HepG2 (cell line): Measurements from ENCODE around the gene PFKFB2. TPM values are rescaled to one million over a fixed set of nuclear protein-coding genes. Genes with fewer than 3 reads are reported as not detected.
A peak's percentile ranks its signal among the peaks of the same experiment; 100 is the strongest.

Experiments
- FOXC1 ChIP-seq: sonication (generic); formaldehyde crosslinking; IDR thresholded peaks from 2 replicates; pipeline ENCODE4 v1.8.0; 2022; ENCODE audit warnings: mild to moderate bottlenecking, missing genetic modification reagents, borderline replicate concordance
- HIC2 ChIP-seq: sonication (generic); formaldehyde crosslinking; IDR thresholded peaks from 2 replicates; pipeline ENCODE4 v1.9.0; 2022; ENCODE audit warnings: low read depth, missing genetic modification reagents
- HNRNPLL ChIP-seq: fragments of 200-400 bp; formaldehyde crosslinking; IDR thresholded peaks from 2 replicates; pipeline ENCODE4 v1.6.1; 2017; ENCODE audit warnings: mild to moderate bottlenecking, low read depth, low read length; ENCODE audit not compliant: poor library complexity, severe bottlenecking
- HOXA3 ChIP-seq: sonication (generic); formaldehyde crosslinking; IDR thresholded peaks from 2 replicates; pipeline ENCODE4 v1.5.0; 2020; ENCODE audit warnings: missing genetic modification reagents
- HOXD1 ChIP-seq: sonication (generic); formaldehyde crosslinking; IDR thresholded peaks from 2 replicates; pipeline ENCODE4 v1.5.0; 2020; ENCODE audit warnings: missing genetic modification reagents
- KAT7 ChIP-seq: IDR thresholded peaks from 2 replicates; pipeline ENCODE4 v1.6.1; 2018; ENCODE audit warnings: borderline replicate concordance, missing compliant biosample characterization
- KMT2A ChIP-seq: sonication (generic); formaldehyde crosslinking; IDR thresholded peaks from 2 replicates; pipeline ENCODE4 v1.4.0; 2020; ENCODE audit warnings: missing genetic modification reagents
- NFE2L2 ChIP-seq: fragments of 150-350 bp; IDR thresholded peaks from 2 replicates; pipeline ENCODE4 v1.6.1; 2014; ENCODE audit warnings: low read length
- POGZ ChIP-seq: sonication (generic); formaldehyde crosslinking; IDR thresholded peaks from 2 replicates; pipeline ENCODE4 v1.4.0; 2020; ENCODE audit warnings: mild to moderate bottlenecking, missing genetic modification reagents
- PPARG ChIP-seq: conservative IDR thresholded peaks from 2 replicates; pipeline ENCODE4 v1.6.1; 2016; ENCODE audit warnings: missing biosample characterization, missing genetic modification reagents
- PTBP1 ChIP-seq: fragments of 200-400 bp; formaldehyde crosslinking; IDR thresholded peaks from 2 replicates; pipeline ENCODE4 v1.6.1; 2018; ENCODE audit warnings: low read length, low read depth; ENCODE audit not compliant: poor library complexity, severe bottlenecking
- USF2 ChIP-seq, 2 experiments: sonication (generic) in 1 of 2; formaldehyde crosslinking in 1 of 2; IDR thresholded peaks; 2 replicates each; pipeline versions ENCODE4 v1.5.1 to v1.6.1; 2011 to 2020; ENCODE audit warnings: borderline replicate concordance in 1 of 2, low read depth in 1 of 2, low read length in 1 of 2, mild to moderate bottlenecking in 1 of 2, missing genetic modification reagents in 1 of 2, moderate library complexity in 1 of 2
- YEATS4 ChIP-seq: sonication (generic); formaldehyde crosslinking; IDR thresholded peaks from 2 replicates; pipeline ENCODE4 v1.4.0; 2020; ENCODE audit warnings: missing genetic modification reagents, borderline replicate concordance
- ZIK1 ChIP-seq: sonication (generic); formaldehyde crosslinking; IDR thresholded peaks from 2 replicates; pipeline ENCODE4 v1.5.0; 2020; ENCODE audit warnings: mild to moderate bottlenecking, low read depth, missing genetic modification reagents, borderline replicate concordance
- ZNF136 ChIP-seq: sonication (generic); formaldehyde crosslinking; IDR thresholded peaks from 2 replicates; pipeline ENCODE4 v1.8.1; 2022; ENCODE audit warnings: low read depth, mild to moderate bottlenecking, moderate library complexity, missing genetic modification reagents
- ZNF772 ChIP-seq: sonication (generic); formaldehyde crosslinking; IDR thresholded peaks from 2 replicates; pipeline ENCODE4 v1.5.0; 2020; ENCODE audit warnings: mild to moderate bottlenecking, missing genetic modification reagents
- ZNF816 ChIP-seq: sonication (generic); formaldehyde crosslinking; IDR thresholded peaks from 2 replicates; pipeline ENCODE4 v1.8.0; 2022; ENCODE audit warnings: missing genetic modification reagents, mild to moderate bottlenecking, borderline replicate concordance
- ZNF879 ChIP-seq: sonication (generic); formaldehyde crosslinking; IDR thresholded peaks from 2 replicates; pipeline ENCODE4 v1.8.1; 2023; ENCODE audit warnings: missing genetic modification reagents
- polyA plus RNA-seq, 8 experiments: library from polyadenylated mRNA; depleted of rRNA in 3 of 8; stranded (reverse) in 7 of 8; unstranded in 1 of 8; fragments of >200 nt; fragmentation: Illumina TruSeq in 4 of 8; extraction: Trizol in 4 of 8; gene quantifications; 2 replicates each; pipeline versions ENCODE4 v1.2.1 to v1.2.3, GENCODE V29; 2011 to 2016; ENCODE audit warnings: low read depth in 4 of 8, missing spikeins in 1 of 8, mixed read lengths in 1 of 8; ENCODE audit not compliant: insufficient read depth in 1 of 8
- total RNA-seq, 5 experiments: library from RNA; depleted of rRNA; stranded (reverse); fragments of >200 nt; fragmentation: Illumina TruSeq; extraction: Trizol; gene quantifications; 2 replicates each; pipeline ENCODE4 v1.2.3, GENCODE V29; 2016; ENCODE audit warnings: low read depth in 1 of 5
- TF ChIP-seq, protein P1 (sequence below): sonication (generic); formaldehyde crosslinking; IDR thresholded peaks from 2 replicates; pipeline ENCODE4 v1.4.0; 2020; ENCODE audit warnings: missing genetic modification reagents
- TF ChIP-seq, protein P2 (sequence below): sonication (generic); formaldehyde crosslinking; IDR thresholded peaks from 2 replicates; pipeline ENCODE4 v1.4.0; 2020; ENCODE audit warnings: missing genetic modification reagents

PFKFB2 gene
- total and polyA plus RNA-seq, 2 of the 13 experiments (the other 11 are each of a cell fraction or from before 2014, with no cell fraction given) = 4.6 to 10.6 TPM

GRCh38 chr1:207052911-207053769, at the start of gene PFKFB2 (continued):
- TF ChIP-seq ZNF136 (CRISPR knock-in tag) (peak; percentile 73; the same call in 1 of the 2 replicates), HOXA3 (CRISPR knock-in tag) (peak; percentile 66), NFE2L2 (no peak), ZNF772 (CRISPR knock-in tag) (peak; percentile 64; the same call in 1 of the 2 replicates), PPARG (CRISPR knock-in tag) (peak; percentile 14; the same call in 1 of the 2 replicates), YEATS4 (CRISPR knock-in tag) (peak; percentile 58; the same call in 1 of the 2 replicates), HIC2 (CRISPR knock-in tag) (no peak), ZNF879 (CRISPR knock-in tag) (no peak), HOXD1 (CRISPR knock-in tag) (no peak; the same call in 1 of the 2 replicates), FOXC1 (CRISPR knock-in tag) (peak; percentile 81), KMT2A (peak; percentile 75), HNRNPLL (peak; percentile 58), POGZ (CRISPR knock-in tag) (peak; percentile 84; the same call in 1 of the 2 replicates), ZIK1 (CRISPR knock-in tag) (no peak), USF2 (IDR thresholded peaks at IDR 0.05; ENCODE audit: low read depth, low read length) (0 out of 2 replicates have a peak, but pooled peaks have one; percentile 28), USF2 (CRISPR knock-in tag; IDR thresholded peaks at IDR 0.05; ENCODE audit: borderline replicate concordance) (peak; percentile 78; the same call in 1 of the 2 replicates), PTBP1 (peak; percentile 39), ZNF816 (no peak), KAT7 (no peak)
- TF ChIP-seq, protein P1, sequence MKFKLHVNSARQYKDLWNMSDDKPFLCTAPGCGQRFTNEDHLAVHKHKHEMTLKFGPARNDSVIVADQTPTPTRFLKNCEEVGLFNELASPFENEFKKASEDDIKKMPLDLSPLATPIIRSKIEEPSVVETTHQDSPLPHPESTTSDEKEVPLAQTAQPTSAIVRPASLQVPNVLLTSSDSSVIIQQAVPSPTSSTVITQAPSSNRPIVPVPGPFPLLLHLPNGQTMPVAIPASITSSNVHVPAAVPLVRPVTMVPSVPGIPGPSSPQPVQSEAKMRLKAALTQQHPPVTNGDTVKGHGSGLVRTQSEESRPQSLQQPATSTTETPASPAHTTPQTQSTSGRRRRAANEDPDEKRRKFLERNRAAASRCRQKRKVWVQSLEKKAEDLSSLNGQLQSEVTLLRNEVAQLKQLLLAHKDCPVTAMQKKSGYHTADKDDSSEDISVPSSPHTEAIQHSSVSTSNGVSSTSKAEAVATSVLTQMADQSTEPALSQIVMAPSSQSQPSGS (CRISPR knock-in tag) = peak; percentile 41; the same call in 1 of the 2 replicates
- TF ChIP-seq, protein P2, sequence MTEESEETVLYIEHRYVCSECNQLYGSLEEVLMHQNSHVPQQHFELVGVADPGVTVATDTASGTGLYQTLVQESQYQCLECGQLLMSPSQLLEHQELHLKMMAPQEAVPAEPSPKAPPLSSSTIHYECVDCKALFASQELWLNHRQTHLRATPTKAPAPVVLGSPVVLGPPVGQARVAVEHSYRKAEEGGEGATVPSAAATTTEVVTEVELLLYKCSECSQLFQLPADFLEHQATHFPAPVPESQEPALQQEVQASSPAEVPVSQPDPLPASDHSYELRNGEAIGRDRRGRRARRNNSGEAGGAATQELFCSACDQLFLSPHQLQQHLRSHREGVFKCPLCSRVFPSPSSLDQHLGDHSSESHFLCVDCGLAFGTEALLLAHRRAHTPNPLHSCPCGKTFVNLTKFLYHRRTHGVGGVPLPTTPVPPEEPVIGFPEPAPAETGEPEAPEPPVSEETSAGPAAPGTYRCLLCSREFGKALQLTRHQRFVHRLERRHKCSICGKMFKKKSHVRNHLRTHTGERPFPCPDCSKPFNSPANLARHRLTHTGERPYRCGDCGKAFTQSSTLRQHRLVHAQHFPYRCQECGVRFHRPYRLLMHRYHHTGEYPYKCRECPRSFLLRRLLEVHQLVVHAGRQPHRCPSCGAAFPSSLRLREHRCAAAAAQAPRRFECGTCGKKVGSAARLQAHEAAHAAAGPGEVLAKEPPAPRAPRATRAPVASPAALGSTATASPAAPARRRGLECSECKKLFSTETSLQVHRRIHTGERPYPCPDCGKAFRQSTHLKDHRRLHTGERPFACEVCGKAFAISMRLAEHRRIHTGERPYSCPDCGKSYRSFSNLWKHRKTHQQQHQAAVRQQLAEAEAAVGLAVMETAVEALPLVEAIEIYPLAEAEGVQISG = peak; percentile 42; the same call in 1 of the 2 replicates
